NT2/D1 (cell line): ENCODE measurements around the gene ARSD.

Experiments used
- DNase-seq: peaks from one replicate; pipeline ENCODE4 v3.0.0-alpha.2; 2011; ENCODE audit warnings: low read depth, low spot score
- H3K27me3 ChIP-seq: 2 replicates; pipeline ENCODE4 v1.6.0; 2011; ENCODE audit warnings: mild to moderate bottlenecking; ENCODE audit not compliant: insufficient read length, insufficient read depth
- H3K36me3 ChIP-seq: 2 replicates; pipeline ENCODE4 v1.6.1; 2011; ENCODE audit warnings: mild to moderate bottlenecking, low read length, mixed read lengths; ENCODE audit not compliant: insufficient read depth, insufficient read length
- H3K4me1 ChIP-seq: 2 replicates; pipeline ENCODE4 v1.5.1; 2011; ENCODE audit not compliant: insufficient read depth, insufficient read length
- H3K4me3 ChIP-seq: 2 replicates; pipeline ENCODE4 v1.5.1; 2011; ENCODE audit warnings: low read depth; ENCODE audit not compliant: insufficient read length
- H3K9ac ChIP-seq: 2 replicates; pipeline ENCODE4 v1.6.0; 2011; ENCODE audit warnings: low read depth; ENCODE audit not compliant: insufficient read length
- H3K9me3 ChIP-seq: 2 replicates; pipeline ENCODE4 v1.5.1; 2011; ENCODE audit warnings: mild to moderate bottlenecking, low read length; ENCODE audit not compliant: insufficient read depth
- SUZ12 ChIP-seq: IDR thresholded peaks from 2 replicates; pipeline ENCODE4 v1.6.1; 2011; ENCODE audit not compliant: insufficient read length, insufficient read depth; ENCODE audit errors: extremely low read depth
- YY1 ChIP-seq: IDR thresholded peaks from 2 replicates; pipeline ENCODE4 v1.6.1; 2011; ENCODE audit not compliant: insufficient read length, insufficient read depth
- ZNF274 ChIP-seq: IDR thresholded peaks from 2 replicates; pipeline ENCODE4 v1.6.1; 2011; ENCODE audit warnings: mild to moderate bottlenecking, low read depth, low read length

Gene ARSD

GRCh38 chrX:2871831-2872230 lies 57.3 kb downstream of the ARSD start:
- H3K36me3 ChIP-seq, result peaks cover 18% of the 10 kb centered on the region
- no peaks in the 10 kb centered on the region for H3K4me1 ChIP-seq
- peaks cover 13% of the 10 kb centered on the region for H3K9me3 ChIP-seq
- no peak for DNase-seq
- TF ChIP-seq SUZ12, result no peak
- no peak for TF ChIP-seq YY1
- no peak for TF ChIP-seq ZNF274
- no peaks in the 10 kb centered on the region for H3K27me3 ChIP-seq
- no peak overlapping the region for H3K4me3 ChIP-seq
- H3K9ac ChIP-seq, result no peak overlapping the region

GRCh38 chrX:2870650-2871049 lies 58.5 kb downstream of the ARSD start:
- no peak overlapping the region for H3K9ac ChIP-seq
- TF ChIP-seq YY1 (no peak), ZNF274 (no peak)
- H3K9me3 ChIP-seq, result peaks cover 13% of the 10 kb centered on the region
- H3K4me3 ChIP-seq, result no peak overlapping the region
- H3K27me3 ChIP-seq, result no peaks in the 10 kb centered on the region
- H3K36me3 ChIP-seq, result peaks cover 27% of the 10 kb centered on the region
- DNase-seq, result no peak
- H3K4me1 ChIP-seq, result no peaks in the 10 kb centered on the region

GRCh38 chrX:2867206-2867605 lies 61.9 kb downstream of the ARSD start:
- DNase-seq, result no peak
- no peak overlapping the region for H3K4me3 ChIP-seq
- H3K27me3 ChIP-seq, result no peaks in the 10 kb centered on the region
- no peak overlapping the region for H3K9ac ChIP-seq
- TF ChIP-seq ZNF274, result no peak
- TF ChIP-seq SUZ12, result no peak
- TF ChIP-seq YY1, result no peak
- peaks cover 33% of the 10 kb centered on the region for H3K36me3 ChIP-seq
- H3K4me1 ChIP-seq, result no peaks in the 10 kb centered on the region
- H3K9me3 ChIP-seq, result no peaks in the 10 kb centered on the region

GRCh38 chrX:2863646-2864045 lies 65.5 kb downstream of the ARSD start:
- no peaks in the 10 kb centered on the region for H3K27me3 ChIP-seq
- no peaks in the 10 kb centered on the region for H3K4me1 ChIP-seq
- peak; percentile 32 for DNase-seq
- peaks cover 53% of the 10 kb centered on the region for H3K36me3 ChIP-seq
- H3K9ac ChIP-seq, result no peak overlapping the region
- TF ChIP-seq ZNF274 (no peak), SUZ12 (no peak), YY1 (no peak)
- H3K9me3 ChIP-seq, result no peaks in the 10 kb centered on the region
- no peak overlapping the region for H3K4me3 ChIP-seq

- no peak overlapping the region for H3K9ac ChIP-seq
- peaks cover 58% of the 10 kb centered on the region for H3K36me3 ChIP-seq
- DNase-seq, result no peak
- H3K27me3 ChIP-seq, result no peaks in the 10 kb centered on the region
- H3K4me1 ChIP-seq, result no peaks in the 10 kb centered on the region
- TF ChIP-seq ZNF274, result no peak
- TF ChIP-seq SUZ12, result no peak
- TF ChIP-seq YY1, result no peak
- H3K9me3 ChIP-seq, result no peaks in the 10 kb centered on the region
- H3K4me3 ChIP-seq, result no peak overlapping the region
Measured at GRCh38 chrX:2862404-2862803, 66.7 kb downstream of the ARSD start.

GRCh38 chrX:2859197-2859797 lies 69.8 kb downstream of the ARSD start:
- H3K27me3 ChIP-seq, result no peaks in the 10 kb centered on the region
- no peak for TF ChIP-seq YY1
- no peak for TF ChIP-seq ZNF274
- TF ChIP-seq SUZ12, result no peak
- no peaks in the 10 kb centered on the region for H3K4me1 ChIP-seq
- no peaks in the 10 kb centered on the region for H3K9me3 ChIP-seq
- no peak for DNase-seq
- no peak overlapping the region for H3K4me3 ChIP-seq
- H3K9ac ChIP-seq, result no peak overlapping the region
- H3K36me3 ChIP-seq, result peaks cover 64% of the 10 kb centered on the region

- no peaks in the 10 kb centered on the region for H3K4me1 ChIP-seq
- H3K36me3 ChIP-seq, result peaks cover 68% of the 10 kb centered on the region
- H3K27me3 ChIP-seq, result no peaks in the 10 kb centered on the region
- H3K4me3 ChIP-seq, result no peak overlapping the region
- DNase-seq, result no peak
- 0 out of 2 replicates have a peak, but pooled peaks cover under 1% of the 10 kb centered on the region for H3K9me3 ChIP-seq
- no peak overlapping the region for H3K9ac ChIP-seq
- TF ChIP-seq YY1, result no peak
- TF ChIP-seq ZNF274, result no peak
- TF ChIP-seq SUZ12, result no peak
Measured at GRCh38 chrX:2857566-2857965, 71.6 kb downstream of the ARSD start.
